MCF 10A (cell line): ENCODE data around the gene BOC. TPM values are rescaled to one million over a fixed set of nuclear protein-coding genes. Genes with fewer than 3 reads are reported as not detected.

Experiments used
- BruUV-seq: library from RNA; stranded (reverse); fragments of 400-500 nt; replicated peaks from 2 replicates; lab custom pipeline; 2021; lab: Mats Ljungman, UMichigan
- CTCF ChIA-PET: fragments of 300-600 bp; sonication (Branson Sonifier 250); formaldehyde crosslinking; extraction: SDS; loops from one replicate; lab custom pipeline; 2021; ENCODE audit warnings: antibody characterized with exemption, inconsistent platforms; lab: Yijun Ruan, JAX
- POLR2A ChIA-PET: fragments of 300-600, 350-650 bp; sonication (Branson Sonifier 250); formaldehyde crosslinking; extraction: SDS; loops from one replicate; lab custom pipeline; 2020; ENCODE audit warnings: antibody characterized with exemption, inconsistent platforms; lab: Yijun Ruan, JAX
- DNase-seq: peaks from one replicate; pipeline ENCODE4 v3.0.0-alpha.2; 2018; ENCODE audit not compliant: unreplicated experiment
- H3K27ac Mint-ChIP-seq: one replicate; pipeline ENCODE4 v1.8.0; 2022; ENCODE audit warnings: mild to moderate bottlenecking, low read depth, mixed read lengths; ENCODE audit not compliant: unreplicated experiment
- H3K27me3 Mint-ChIP-seq: one replicate; pipeline ENCODE4 v1.8.0; 2022; ENCODE audit warnings: mixed read lengths; ENCODE audit not compliant: insufficient read depth, unreplicated experiment
- H3K36me3 Mint-ChIP-seq: one replicate; pipeline ENCODE4 v1.8.0; 2022; ENCODE audit warnings: mild to moderate bottlenecking, moderate library complexity, mixed read lengths; ENCODE audit not compliant: insufficient read depth, unreplicated experiment
- H3K4me1 Mint-ChIP-seq: one replicate; pipeline ENCODE4 v1.8.0; 2022; ENCODE audit warnings: mixed read lengths; ENCODE audit not compliant: insufficient read depth, unreplicated experiment
- H3K4me3 Mint-ChIP-seq: one replicate; pipeline ENCODE4 v1.8.0; 2022; ENCODE audit warnings: mild to moderate bottlenecking, moderate library complexity, mixed read lengths; ENCODE audit not compliant: unreplicated experiment
- H3K9me3 Mint-ChIP-seq: one replicate; pipeline ENCODE4 v1.8.0; 2022; ENCODE audit warnings: mixed read lengths; ENCODE audit not compliant: unreplicated experiment
- CTCF ChIP-seq: fragments of 200-600 bp; IDR thresholded peaks from one replicate; pipeline ENCODE4 v1.8.0; 2022; ENCODE audit warnings: antibody characterized with exemption, mild to moderate bottlenecking; ENCODE audit not compliant: unreplicated experiment
- intact Hi-C: fragments of 100-400 bp; cut with micrococcal nuclease; formaldehyde crosslinking; loops from 2 replicates; pipeline ENCODE4 v1.14.1; 2022
- total RNA-seq: library from RNA; stranded (reverse); gene quantifications from 2 replicates; pipeline ENCODE4 v1.2.3, GENCODE V29; 2022

The BOC gene
- total RNA-seq, 1 experiment from 2014 or later = 1.8 TPM

DNA sequence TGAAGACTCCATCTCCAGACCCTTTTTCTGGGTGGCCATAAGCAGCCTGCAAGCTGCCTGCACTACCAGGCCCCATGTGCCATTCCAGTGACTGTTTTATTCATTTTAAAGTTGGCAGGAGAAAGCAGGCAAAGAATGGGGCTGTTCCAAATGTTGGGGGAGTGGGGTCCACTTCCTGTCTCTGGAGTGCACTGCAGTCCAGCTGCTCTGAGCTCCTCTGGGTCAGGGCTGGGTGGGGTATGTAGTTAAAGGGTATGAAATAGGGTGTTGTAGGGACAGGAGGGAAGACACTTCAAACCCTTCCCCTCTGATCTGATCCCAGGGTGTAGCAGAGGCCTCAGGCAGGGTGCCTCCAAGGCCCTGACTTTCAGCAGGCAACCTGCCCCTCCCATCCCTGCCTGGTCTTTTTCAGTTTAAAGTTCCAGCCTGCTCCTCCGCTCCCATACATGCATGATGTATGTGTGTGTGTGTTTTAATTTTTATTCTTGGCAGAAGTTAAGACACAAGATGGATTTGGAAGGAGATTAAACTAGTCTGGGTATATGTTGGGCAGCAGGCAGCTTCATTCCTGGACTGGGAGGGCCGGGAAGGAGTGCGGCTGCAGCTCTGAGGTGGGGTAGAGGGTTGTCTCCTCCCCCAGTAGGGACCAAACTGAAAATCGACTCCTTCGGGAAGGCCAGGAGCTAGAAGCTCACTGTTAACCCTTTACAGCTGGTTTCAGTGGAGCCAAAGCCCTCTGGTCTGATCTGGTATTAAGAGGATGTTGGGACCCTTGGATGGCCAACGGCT lies 17.3 kb downstream of the BOC start:
- ChIA-PET POLR2A (no interaction called here), CTCF (interaction anchor here (1.0 kb wide), 1 partner anchor 27 kb away, joined by 3 read pairs; no protein-coding TSS in a partner anchor)
- peaks cover 17% of the 10 kb centered on the region for H3K4me1 Mint-ChIP-seq
- H3K27me3 Mint-ChIP-seq = no peaks in the 10 kb centered on the region
- TF ChIP-seq CTCF = no peak
- DNase-seq = no peak
- intact Hi-C loops = no loop called here
- no peak overlapping the region for H3K27ac Mint-ChIP-seq
- no TSS peak for BruUV-seq
- H3K4me3 Mint-ChIP-seq = no peak overlapping the region
- H3K36me3 Mint-ChIP-seq = no peaks in the 10 kb centered on the region
- H3K9me3 Mint-ChIP-seq = no peaks in the 10 kb centered on the region

GRCh38 chr3:113231391-113231790 lies 20.0 kb downstream of the BOC start:
- Mint-ChIP-seq H3K9me3 (no peaks in the 10 kb centered on the region), H3K4me1 (peaks cover 17% of the 10 kb centered on the region), H3K27me3 (no peaks in the 10 kb centered on the region), H3K27ac (no peak overlapping the region), H3K4me3 (no peak overlapping the region), H3K36me3 (no peaks in the 10 kb centered on the region)
- ChIA-PET CTCF (interaction anchor here (0.5 to 1.9 kb wide), 5 partner anchors 9 to 224 kb away, joined by 3 to 6 read pairs (median 4); no protein-coding TSS in a partner anchor), POLR2A (interaction anchor here (0.5 to 2.2 kb wide), 3 partner anchors 10 to 212 kb away, joined by 4 to 5 read pairs (median 4); a partner anchor contains a TSS)
- no peak for TF ChIP-seq CTCF
- intact Hi-C loops = no loop called here
- BruUV-seq = no TSS peak
- peak; percentile 29 for DNase-seq

- peak; percentile 82 for DNase-seq
- Mint-ChIP-seq H3K36me3 (no peaks in the 10 kb centered on the region), H3K27me3 (no peaks in the 10 kb centered on the region), H3K9me3 (no peaks in the 10 kb centered on the region), H3K4me3 (no peak overlapping the region), H3K27ac (no peak overlapping the region), H3K4me1 (peaks cover 17% of the 10 kb centered on the region)
- CTCF ChIA-PET = interaction anchor here (0.5 to 1.9 kb wide), 5 partner anchors 9 to 225 kb away, joined by 3 to 6 read pairs (median 4); no protein-coding TSS in a partner anchor
- POLR2A ChIA-PET = interaction anchor here (0.5 to 2.2 kb wide), 5 partner anchors 9 to 228 kb away, joined by 3 to 5 read pairs (median 4); a partner anchor contains a TSS
- BruUV-seq = no TSS peak
- no peak for TF ChIP-seq CTCF
- intact Hi-C loops = no loop called here
Observed at GRCh38 chr3:113231827-113232253, 20.5 kb downstream of the BOC start.

GRCh38 chr3:113232342-113232741 lies 21.0 kb downstream of the BOC start:
- CTCF ChIA-PET = interaction anchor here (0.6 to 1.9 kb wide), 6 partner anchors 8 to 97 kb away, joined by 3 to 6 read pairs (median 3); no protein-coding TSS in a partner anchor
- no peaks in the 10 kb centered on the region for H3K9me3 Mint-ChIP-seq
- no peaks in the 10 kb centered on the region for H3K36me3 Mint-ChIP-seq
- no peak overlapping the region for H3K27ac Mint-ChIP-seq
- BruUV-seq = no TSS peak
- intact Hi-C loops = no loop called here
- no peak overlapping the region for H3K4me3 Mint-ChIP-seq
- no peak for TF ChIP-seq CTCF
- DNase-seq = no peak
- H3K4me1 Mint-ChIP-seq = peaks cover 17% of the 10 kb centered on the region
- no peaks in the 10 kb centered on the region for H3K27me3 Mint-ChIP-seq
- POLR2A ChIA-PET = interaction anchor here (0.5 to 2.2 kb wide), 4 partner anchors 9 to 229 kb away, joined by 3 to 5 read pairs (median 4); no protein-coding TSS in a partner anchor
